ENCODE measurements around the gene ATG2B. TPM values are rescaled to one million over a fixed set of nuclear protein-coding genes. Genes with fewer than 3 reads are reported as not detected.

ATG2B gene
- total and polyA plus RNA-seq, 9 of the 15 experiments (the other 6 are each of a cell fraction or from before 2014, with no cell fraction given): 0.83 to 12.9 (median 8.7) TPM

DNA sequence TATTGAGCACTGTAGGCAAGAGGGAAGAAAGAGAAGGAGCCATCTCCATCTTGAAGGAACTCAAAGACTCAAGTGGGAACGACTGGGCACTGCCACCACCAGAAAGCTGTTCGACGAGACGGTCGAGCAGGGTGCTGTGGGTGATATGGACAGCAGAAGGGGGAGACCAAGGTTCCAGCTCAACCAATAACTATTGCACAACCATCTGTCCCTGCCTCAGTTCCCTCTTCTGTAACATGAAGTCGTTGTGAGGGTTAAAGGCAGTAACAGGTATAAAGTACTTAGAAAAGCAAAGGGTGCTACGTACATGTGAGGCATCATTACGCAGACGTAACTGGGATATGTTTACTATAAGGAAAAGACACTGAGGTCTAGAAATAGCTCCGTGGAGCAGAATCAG, 121.0 kb downstream of the ATG2B start:
- TF ChIP-seq SNIP1 (IDR thresholded peaks at IDR 0.05; ENCODE audit: low read depth) (no peak), ZNF75A (CRISPR knock-in tag; IDR thresholded peaks at IDR 0.05) (no peak), ZNF324 (CRISPR knock-in tag; IDR thresholded peaks at IDR 0.05) (no peak), CBX3 (IDR thresholded peaks at IDR 0.05; ENCODE audit: borderline replicate concordance in 1 of 2, low read length in 2 of 2) (no peak), ZNF57 (CRISPR knock-in tag; IDR thresholded peaks at IDR 0.05) (no peak), HES1 (IDR thresholded peaks at IDR 0.05; ENCODE audit: low read depth) (no peak), CTCF (IDR thresholded peaks at IDR 0.05 in 2 of 3, conservative IDR thresholded peaks at IDR 0.05 in 1 of 3; ENCODE audit: insufficient read depth in 2 of 3, low read depth in 1 of 3, low read length in 3 of 3) (no peak), SREBF1 (IDR thresholded peaks at IDR 0.05; ENCODE audit: borderline replicate concordance, low read depth, low read length) (no peak), ZNF197 (CRISPR knock-in tag; IDR thresholded peaks at IDR 0.05; ENCODE audit: low read depth) (no peak), CHD2 (IDR thresholded peaks at IDR 0.05; ENCODE audit: low read depth, low read length) (no peak), ILF3 (IDR thresholded peaks at IDR 0.05; ENCODE audit: borderline replicate concordance) (no peak), SFPQ (IDR thresholded peaks at IDR 0.05; ENCODE audit: low read depth, low read length) (no peak), NR4A1 (CRISPR knock-in tag; IDR thresholded peaks at IDR 0.05) (no peak), NR4A1 (tag; IDR thresholded peaks at IDR 0.05) (no peak), MCM3 (IDR thresholded peaks at IDR 0.05) (no peak), ZKSCAN1 (IDR thresholded peaks at IDR 0.05; ENCODE audit: low read depth, low read length) (no peak), SRF (CRISPR knock-in tag; IDR thresholded peaks at IDR 0.05) (no peak), HDAC2 (IDR thresholded peaks at IDR 0.05) (no peak)
- TF ChIP-seq, protein P1, sequence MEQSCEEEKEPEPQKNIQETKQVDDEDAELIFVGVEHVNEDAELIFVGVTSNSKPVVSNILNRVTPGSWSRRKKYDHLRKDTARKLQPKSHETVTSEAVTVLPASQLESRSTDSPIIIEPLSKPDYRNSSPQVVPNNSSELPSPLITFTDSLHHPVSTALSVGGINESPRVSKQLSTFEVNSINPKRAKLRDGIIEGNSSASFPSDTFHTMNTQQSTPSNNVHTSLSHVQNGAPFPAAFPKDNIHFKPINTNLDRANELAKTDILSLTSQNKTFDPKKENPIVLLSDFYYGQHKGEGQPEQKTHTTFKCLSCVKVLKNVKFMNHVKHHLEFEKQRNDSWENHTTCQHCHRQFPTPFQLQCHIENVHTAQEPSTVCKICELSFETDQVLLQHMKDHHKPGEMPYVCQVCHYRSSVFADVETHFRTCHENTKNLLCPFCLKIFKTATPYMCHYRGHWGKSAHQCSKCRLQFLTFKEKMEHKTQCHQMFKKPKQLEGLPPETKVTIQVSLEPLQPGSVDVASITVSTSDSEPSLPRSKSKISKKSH (CRISPR knock-in tag; IDR thresholded peaks at IDR 0.05): no peak
- H3K9me1 ChIP-seq (ENCODE audit: control insufficient read depth, insufficient read depth, low read length): no peaks in the 10 kb centered on the region
- no peak overlapping the region for H3K4me3 ChIP-seq
- no peak overlapping the region for H3K9ac ChIP-seq (ENCODE audit: insufficient read depth in 1 of 2, low read depth in 2 of 2, low read length in 2 of 2)
- H3K36me3 ChIP-seq (ENCODE audit: control insufficient read depth, insufficient read depth, low read length): no peaks in the 10 kb centered on the region
- no peak for FAIRE-seq
- no peaks in the 10 kb centered on the region for H3K4me1 ChIP-seq (replicated peaks in 1 of 2; ENCODE audit: control insufficient read depth in 2 of 2, insufficient read depth in 2 of 2, low read length in 2 of 2)
- no peaks in the 10 kb centered on the region for H3K9me3 ChIP-seq (replicated peaks; ENCODE audit: control insufficient read depth, insufficient read depth, low read depth, low read length)
- no peak for ATAC-seq
- intact Hi-C loops (cut with micrococcal nuclease): no loop called here
- H3K27me3 ChIP-seq (ENCODE audit: control insufficient read depth in 2 of 2, insufficient read depth in 2 of 2, low read length in 2 of 2): peaks cover 0 to 16% of the 10 kb centered on the region in 2 experiments; a peak in 3 of 5 replicates
- DNase-seq (ENCODE audit: extremely low read depth in 1 of 4, low spot score in 3 of 4): no peak
- H3K79me2 ChIP-seq (ENCODE audit: control insufficient read depth, insufficient read depth, low read length): no peaks in the 10 kb centered on the region
- no peaks in the 10 kb centered on the region for H4K20me1 ChIP-seq (replicated peaks; ENCODE audit: control insufficient read depth, insufficient read depth, low read length)
- no peak overlapping the region for H3K27ac ChIP-seq (ENCODE audit: extremely low read depth, low read depth, low read length)
- 1% methylated on average over 10 of the region's 10 CpGs for WGBS (ENCODE audit: insufficient coverage, low coverage, missing lambda C conversion rate)
- BruUV-seq (replicated peaks): no TSS peak
- CTCF ChIA-PET (ENCODE audit: low intra/inter-chr PET ratio): no interaction called here
- no peak overlapping the region for H2AFZ ChIP-seq (ENCODE audit: low read depth, low read length)
- in situ Hi-C loops (cut with MboI): no loop called here
- POLR2A ChIA-PET: interaction anchor here (1.1 kb wide), 1 partner anchor 10 kb away, joined by 3 read pairs; no protein-coding TSS in a partner anchor
- H3K4me2 ChIP-seq (ENCODE audit: insufficient read depth, low read length): no peak overlapping the region
